Measurements from ENCODE around the gene CIT.

The CIT gene

DNA sequence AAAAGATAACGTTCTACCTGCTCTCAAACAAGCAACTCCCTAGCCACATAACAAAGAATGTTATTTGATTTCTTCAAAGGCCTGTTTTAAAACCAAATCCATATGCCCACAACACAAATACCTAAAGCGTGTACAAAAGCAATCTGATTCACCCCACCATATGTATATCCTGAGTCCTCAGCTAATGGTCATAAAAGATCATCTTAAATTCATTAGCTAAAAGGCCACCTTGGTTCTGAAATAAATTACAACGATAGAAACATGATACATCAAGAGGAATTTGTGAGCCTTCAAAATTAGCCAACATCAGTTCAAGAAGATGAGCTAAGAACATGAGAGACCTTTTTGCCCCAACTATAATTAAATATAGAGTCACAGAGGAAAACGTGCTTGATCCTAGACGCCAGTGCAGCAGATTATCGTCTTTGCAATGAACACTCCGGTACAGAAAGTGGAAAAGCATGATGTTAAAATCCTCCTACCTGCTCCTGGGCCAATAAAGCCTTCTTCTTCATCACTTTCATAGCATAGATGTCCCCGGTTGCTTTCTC lies 20.0 kb downstream of the CIT start:
- DNase-seq = no peak

DNA sequence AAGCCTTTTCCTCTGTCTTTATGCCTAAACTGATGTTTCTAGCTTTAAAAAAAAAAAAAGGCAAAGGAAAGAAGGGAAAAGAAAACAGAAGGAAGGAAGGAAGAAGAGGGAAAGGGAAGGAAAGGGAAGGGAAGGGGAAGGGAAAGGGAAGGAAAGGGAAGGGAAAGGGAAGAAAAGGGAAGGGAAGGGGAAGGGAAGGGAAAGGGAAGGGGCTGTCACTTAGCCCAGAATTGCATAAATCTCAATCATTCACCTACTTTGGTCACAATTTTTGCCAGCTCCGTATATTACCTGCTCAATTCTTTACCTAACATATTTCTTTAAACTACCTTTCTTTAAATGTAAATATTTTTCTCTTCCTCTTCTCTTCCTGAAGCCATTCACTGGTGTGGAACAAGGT lies 26.8 kb downstream of the CIT start:
- no peak for DNase-seq

DNA sequence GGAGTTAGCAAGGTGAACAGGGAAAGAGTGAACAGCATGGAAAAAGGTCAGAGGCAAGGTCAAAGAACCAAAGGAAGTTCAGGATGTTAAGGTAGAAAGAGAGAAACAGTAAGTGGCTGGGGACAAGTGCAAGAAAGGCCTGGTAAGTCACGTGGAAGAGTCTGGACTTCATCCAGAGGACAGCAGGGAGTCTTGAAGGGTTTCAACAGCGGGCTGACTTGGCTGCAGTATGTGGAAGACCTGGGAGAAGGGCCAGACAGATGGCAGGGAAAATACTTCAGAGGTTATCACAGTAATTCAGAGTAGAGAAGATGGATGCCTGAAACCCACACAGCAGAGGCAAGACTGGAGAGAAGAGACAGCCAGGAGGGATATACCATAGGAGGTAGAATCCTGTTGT lies 34.0 kb downstream of the CIT start:
- no peak for DNase-seq

DNA sequence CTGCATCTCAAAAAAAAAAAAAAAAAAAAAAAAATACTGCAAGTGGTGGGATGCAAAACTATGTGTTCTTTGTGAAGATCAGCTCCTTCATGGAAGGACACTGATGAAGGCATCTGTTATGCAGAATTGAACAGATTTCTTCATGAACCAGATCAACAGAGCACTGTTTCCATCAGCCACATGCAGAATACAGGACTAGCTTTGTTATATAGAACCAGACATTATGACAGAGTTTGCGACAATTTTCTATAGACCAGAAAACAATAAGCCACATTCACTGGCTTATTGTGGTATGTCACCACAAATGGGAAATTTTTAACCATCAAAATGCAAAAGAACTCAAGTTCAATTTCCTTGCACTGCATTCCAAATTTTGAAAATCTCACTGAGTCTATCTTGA lies 34.7 kb downstream of the CIT start:
- DNase-seq = no peak

DNA sequence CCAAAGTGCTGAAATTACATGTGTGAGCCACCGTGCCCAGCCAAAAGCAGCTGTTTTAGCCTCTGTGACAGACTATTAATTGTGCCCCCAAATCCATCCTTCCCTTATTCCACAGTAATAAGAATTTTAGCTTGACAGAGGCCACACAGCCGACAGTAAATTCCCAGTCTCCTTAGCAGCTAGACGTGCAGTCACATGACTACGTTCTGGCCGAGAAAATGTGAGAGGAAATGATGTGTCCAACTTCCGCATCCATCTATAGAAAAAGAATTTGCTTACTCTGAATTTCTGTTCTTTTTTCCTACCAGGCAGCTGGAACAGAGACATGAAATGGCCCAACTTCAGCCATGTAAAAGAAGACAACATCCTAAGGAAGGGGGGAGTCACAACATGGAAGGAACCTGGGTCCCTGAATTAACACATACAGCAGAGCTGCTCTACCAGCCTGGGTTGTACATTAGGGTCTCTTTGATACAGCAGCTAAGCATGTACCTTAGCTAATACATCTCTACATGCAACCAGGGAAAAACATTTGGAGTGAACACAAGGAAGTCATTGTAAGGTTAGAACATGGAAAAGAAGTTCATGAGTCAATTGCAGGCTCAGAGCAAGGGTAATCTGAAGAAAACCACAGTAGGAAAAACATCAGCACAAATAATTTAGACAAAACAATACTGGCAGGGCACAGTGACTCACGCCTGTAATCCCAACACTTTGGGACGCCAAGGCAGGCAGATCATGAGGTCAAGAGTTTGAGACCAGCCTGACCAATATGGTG lies 35.5 kb downstream of the CIT start:
- DNase-seq = no peak

DNA sequence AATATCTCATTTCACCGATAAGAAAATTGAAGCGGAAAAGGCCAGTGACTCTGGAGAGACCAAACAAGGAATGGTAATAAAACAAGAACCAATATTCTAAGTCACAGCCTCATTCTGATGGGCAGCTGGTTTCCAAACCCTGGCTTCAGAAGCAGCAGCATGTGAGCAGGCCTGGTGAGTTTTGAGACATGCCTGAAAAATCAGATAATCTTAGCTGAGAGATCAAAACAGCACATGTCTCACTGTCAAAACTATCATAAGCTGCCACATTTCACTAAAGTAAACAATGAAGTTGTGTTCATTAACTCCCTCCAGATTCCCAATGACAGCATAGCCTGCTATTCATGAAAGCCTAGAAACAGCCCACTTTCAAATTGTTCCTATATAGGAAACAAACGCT lies 36.5 kb downstream of the CIT start:
- no peak for DNase-seq

DNA sequence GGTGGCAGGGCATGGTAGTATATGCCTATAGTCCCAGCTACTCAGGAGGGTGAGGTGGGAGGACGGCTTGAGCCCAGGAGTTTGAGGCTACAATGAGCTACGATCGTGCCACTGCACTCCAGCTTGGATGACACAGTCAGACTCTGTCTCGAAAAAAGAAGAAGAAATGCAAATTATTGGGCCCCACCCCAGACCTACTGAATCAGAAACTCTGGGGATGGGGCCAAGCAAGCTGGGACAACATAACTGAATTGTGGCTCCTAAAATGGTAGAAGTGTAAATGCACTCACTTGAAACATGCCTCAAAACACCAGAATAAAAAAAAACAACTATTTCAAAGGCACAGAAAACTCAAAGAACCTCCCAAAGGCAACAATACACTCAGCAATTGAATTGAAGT lies 37.0 kb downstream of the CIT start:
- no peak for DNase-seq

DNA sequence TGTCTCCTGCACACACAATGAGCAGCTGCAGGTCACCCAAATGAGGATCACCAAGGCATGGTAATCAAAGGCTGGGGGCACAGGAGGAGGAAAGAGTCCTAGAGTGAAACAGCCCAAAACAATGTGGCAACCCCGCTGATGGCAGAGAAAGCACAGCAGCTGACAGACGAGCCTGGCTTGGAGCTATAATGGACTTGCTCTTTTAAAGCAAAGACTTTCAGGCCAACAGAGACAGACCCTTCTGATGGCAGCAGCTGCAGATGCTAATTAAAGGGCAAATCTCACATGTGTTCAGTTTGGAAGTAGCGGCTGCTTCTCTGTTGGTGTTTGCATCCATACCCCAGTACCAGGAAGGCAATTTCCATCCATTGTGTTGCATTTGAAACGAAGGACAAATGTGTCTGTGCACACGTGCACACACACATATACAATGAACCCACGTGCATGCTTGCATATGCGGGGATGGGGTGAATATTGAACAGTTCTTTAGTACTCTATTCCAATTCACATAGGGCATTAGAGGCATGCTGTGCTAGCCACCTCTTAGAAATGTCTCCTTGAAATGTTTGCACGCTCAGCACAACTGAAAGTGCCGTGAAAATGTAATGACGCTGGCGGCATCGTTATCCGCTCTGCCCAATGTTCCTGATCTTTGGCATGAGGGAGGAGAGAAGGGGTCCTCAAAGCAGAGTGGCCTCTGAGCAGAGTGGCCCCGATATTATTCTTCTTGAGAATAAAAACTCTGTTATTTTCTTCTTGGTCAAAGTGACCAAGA lies 38.1 kb downstream of the CIT start:
- no peak for DNase-seq

DNA sequence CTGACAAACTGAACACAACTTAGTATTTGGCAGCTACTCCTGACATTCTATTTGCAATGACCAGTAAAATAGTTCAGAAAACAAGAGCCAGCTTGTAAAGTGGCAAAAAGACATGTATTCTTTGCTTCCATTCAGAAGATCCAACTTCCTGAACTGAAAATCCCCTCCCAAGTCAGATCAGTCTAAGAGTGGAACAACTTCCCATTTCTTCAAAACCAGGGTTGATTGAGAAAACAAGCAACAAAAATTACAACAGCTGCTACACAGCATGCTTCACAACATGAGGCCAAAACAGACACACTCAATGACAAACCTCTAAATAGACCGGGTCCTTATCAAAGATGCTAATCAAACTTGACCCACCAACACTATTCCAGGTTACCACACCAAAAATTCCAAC lies 40.3 kb downstream of the CIT start:
- peak; percentile 64 for DNase-seq

DNA sequence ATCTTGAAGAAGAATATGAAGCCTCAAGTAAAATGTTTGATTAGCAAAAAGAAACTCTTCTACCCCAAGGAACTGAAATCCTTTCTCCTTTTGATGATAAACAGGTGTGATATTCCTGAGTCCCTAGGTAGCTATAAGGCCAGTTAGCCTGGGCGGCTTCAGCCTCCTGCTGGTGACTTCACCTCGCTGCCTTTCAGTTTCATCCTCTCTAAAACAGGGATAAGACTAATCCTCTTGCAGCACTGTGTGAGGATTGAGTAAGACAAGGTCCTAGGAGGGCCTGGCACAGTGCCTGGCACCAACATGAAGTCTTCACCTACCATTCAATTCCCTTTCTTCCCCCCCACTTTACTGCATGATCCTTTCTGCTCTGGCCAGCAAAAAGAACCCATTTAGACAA lies 42.1 kb downstream of the CIT start:
- peak; percentile 34 for DNase-seq

DNA sequence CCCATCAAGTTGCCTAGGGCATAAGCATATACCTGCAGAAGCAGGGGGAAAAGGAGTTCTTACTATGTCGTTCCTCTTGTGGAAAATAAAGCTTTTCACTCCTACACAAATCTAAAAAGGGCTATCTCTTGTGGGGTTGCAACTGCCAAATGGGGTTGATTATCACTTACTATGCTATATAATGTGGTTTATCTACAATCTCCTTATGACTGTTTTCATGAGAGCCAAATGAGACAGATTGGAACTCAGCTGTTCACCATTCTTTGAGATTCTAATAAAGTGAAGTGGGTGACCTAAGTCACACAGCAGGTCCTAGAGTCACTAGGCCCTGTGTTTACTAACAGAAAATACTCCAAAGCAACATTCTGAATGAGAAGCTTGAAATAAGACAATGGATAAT lies 47.7 kb downstream of the CIT start:
- DNase-seq = no peak

DNA sequence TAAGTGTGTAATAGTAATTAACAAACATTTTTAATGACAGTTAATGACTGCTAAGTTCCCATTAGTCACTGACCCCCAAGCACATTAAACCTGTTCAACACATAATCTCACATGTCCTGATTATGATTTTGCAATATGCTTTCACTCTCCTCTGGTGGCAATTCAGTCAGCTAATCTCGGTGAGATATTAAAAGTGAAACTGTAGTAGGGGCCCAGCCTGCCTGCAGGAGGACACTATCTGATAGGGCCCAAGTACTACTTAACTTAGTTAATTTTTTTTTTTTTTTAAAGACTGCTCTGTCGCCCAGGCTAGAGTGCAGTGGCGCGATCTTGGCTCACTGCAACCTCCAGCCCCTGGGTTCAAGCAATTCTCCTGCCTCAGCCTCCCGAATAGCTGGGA lies 48.8 kb downstream of the CIT start:
- no peak for DNase-seq

DNA sequence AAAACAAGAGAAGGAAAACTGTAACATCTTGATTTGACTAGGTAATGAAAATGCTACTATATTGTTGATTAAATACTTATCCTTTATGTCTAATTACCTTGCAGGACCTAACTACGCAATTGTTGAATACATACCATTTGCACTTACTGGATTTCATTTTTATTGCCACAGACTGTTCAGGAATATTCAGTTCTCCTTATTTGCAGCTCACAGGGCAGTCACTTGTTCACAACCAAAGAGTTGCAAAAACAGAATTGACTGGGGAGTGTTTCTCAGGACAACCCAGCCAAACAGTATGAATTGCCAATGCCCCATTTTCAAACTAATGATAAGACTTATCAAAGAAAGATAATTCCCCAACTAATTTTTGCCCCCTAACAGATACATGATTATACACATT lies 49.4 kb downstream of the CIT start:
- no peak for DNase-seq

DNA sequence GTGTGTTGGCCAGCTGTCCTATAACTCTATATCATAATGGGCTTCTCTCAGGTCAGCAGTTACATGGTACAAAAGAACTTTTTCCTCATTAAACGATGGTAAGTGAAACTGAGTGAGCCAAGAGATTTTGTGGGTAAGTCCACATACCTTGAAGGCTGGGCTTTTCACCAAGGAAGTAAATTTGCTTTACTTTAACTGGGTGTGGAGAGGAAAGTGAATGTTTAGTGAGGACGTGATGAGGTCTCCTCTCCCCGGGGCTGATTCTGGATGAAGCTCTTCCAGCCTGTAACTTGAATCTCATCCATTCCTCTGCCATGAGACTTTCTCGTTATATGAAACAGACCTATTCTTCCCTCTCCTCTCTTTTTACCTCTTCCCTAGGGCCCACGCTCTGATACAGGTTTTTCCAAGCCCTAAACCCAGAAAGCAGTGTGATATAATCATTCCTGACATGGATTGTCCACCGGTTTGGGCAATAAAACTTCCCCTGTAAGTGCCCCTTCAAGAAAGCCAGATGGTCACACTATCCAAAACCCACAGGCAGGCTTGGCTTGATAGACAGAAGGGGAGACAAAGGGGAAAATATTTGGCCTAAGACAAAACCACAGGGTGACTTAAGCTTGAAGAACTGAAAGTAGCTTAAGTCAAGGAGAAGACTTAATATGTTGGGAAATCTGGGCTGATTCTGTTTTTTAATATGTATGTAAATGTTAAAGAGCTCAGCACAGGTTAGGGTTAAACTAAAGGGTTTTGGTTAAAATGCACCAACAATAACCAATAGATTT lies 50.3 kb downstream of the CIT start:
- peak; percentile 35 for DNase-seq

DNA sequence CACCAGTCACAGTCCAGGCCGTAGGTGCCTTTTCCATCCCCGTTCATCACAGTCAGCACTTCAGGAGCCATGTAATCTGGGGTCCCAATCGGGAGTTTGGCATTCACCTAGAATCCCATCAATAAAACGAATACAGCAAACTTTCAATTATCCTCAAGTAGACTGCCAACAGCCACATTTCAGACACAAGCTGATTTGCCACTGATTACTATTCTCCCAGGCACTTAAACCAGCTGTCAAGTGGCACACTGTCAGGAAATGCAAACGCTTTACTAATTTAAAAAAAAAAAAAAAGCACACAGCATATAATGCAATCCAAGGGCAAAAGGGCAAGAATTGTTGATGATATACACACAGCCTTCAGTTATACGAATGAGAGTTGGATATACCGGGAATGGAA lies 51.9 kb downstream of the CIT start:
- no peak for DNase-seq

DNA sequence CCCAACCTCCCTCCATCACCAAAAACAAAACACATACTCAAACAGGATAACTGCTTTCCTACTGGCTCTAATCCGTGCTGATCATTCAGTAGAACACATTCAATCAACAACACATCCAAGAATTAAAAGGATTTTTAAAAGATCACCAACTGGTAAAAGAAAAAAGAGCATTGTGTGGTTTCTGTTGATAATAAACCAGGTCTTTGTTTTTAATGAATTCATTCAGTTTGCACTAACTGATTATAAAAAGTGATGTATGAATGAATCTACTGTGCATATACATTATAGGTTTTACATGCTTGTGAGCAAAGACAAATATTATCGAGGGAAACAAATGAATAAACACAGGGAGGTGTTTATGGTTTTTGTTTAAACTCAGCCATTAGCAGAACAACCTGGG lies 55.1 kb downstream of the CIT start:
- no peak for DNase-seq

DNA sequence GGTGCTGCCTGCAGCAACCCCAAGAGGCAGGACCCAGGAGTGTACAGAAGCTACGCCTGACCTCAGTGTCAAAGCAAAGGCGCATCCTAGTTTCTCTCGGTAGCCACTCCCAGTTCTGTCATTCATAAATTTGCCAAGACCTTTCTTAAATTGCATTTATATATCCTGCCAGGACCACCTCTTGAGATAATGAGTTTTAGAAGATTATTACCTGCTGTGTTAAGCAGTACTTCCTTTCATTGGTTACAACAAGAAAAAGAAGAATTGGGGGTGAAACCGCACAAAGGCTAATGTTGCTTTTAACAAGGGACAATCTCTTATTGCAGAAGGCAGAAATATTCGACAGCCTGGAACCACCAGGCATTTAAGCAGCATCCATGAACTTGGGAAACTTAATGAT lies 57.8 kb downstream of the CIT start:
- no peak for DNase-seq

DNA sequence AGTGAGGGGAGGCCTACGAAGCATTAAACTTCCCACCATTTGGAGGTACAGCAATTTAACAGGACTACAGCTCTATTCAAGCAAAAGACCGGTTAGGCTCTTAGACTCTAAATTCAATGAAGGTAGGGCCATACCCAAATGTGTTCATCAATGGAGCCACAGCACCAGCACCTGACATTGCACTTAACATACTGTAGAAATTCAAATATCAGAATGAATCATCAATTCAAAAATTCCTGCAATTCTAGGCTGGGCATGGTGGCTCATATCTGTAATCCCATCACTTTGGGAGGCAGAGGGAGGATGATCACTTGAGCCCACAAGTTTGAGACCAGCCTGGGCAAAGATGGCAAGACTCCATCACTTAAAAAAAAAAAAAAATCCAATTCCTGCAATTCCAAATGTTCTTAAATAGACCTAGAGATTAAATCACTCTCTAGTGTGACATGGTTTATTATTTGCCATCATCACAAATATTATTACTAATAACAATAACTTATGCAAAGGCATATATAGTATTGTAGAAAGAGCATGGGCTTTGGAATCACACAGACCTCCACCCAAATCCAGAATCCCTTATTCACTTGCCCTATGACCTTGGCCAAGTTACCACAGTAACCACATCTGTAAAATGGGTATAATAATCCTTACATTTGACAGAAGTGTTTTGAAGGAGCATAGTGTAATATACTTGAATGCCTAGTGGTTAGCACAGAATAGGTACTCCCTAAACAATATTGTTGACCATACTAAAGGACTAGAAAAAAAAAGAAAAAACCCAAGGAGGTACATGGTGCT lies 59.4 kb downstream of the CIT start:
- no peak for DNase-seq

DNA sequence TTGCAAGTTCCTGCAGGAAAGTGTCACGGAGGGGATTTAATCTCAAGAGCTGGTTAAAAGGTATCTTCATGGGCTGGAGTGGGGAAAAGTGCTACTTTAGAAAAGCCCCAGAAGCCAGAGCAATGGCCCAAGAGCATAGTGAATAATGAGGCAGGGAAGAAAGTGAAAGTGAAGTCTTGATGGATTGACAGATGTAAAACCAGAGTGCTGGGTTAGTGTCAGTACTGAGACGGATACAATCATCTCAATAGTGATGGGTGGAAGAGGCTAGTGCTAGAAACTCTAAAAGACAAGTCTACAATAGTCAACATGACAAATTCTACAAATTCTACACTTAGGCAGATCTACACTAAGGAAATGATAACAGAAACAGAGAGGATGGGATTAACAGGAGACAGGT lies 68.1 kb downstream of the CIT start:
- no peak for DNase-seq

DNA sequence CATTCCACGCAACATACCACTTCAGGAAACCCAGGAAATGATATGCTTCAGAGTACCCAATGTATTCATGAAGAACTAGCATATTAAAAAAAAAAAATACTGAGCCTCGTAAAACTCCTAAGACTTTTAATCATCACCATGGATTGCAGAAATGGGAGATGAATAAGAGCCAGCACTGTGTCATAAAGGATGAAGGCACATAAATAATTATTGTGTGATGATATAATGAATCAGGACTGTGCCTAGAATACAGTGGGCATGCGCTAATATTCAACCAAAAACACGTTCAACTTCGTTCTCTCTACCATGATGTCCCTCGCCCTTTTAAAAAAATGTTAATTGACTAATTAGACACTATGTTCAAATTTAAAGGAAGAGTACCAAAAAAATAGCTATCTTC lies 68.7 kb downstream of the CIT start:
- no peak for DNase-seq

DNA sequence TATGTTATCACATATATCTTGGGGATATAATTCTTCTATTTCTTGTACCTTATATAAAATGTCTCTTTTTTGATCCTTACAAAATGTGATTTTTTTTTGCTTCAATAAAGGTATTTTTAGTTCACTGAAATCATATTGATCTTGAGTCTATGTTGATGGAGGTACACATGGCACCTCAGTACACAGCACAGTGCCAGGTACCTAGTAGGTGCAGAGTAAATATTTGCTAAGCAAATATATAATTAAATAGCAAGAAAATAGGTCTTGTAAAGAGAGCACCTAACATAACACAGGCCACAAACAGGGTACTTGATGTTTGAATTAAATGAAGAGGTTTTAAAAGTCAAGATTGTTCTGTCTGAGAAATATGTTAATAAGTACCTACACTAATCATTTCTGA lies 69.7 kb downstream of the CIT start:
- no peak for DNase-seq

DNA sequence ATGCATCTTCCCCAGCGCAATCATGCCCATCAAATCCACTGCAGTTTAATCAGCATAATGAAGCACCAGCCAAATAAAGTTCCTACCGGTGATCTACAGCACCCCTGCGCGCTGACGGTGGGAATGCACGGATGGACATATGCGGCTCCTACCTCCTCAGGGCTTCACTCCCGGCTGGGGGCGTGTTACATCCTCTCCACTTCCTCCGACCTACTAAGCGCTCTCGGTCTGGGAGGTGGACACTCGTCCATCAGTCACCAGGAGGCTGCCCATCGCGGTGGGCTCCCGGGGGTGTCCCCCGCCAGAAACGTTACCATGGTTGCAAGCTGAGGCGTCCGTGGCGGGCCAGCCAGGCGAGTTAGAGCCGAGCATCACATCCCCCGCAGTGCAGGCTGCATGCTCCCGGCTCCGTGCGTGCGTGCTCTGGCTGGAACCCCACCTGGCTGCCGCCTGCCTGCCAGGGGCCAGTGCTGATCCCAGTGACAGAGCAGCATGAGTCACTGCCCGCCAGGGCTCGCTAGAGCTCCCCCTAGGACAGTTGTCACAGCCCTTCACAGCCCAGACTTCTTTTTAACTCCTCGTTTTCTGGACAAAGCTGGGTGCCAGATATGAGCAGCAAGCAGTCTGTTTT lies 73.0 kb downstream of the CIT start:
- peak; percentile 16 for DNase-seq

Data from suppressor macrophage treated with lipopolysaccharide for 4 hours (primary cell).